ENCODE measurements around the gene HPSE2. TPM values are rescaled to one million over a fixed set of nuclear protein-coding genes. Genes with fewer than 3 reads are reported as not detected.

The HPSE2 gene
- total RNA-seq, 2 experiments from 2014 or later, result not detected

DNA sequence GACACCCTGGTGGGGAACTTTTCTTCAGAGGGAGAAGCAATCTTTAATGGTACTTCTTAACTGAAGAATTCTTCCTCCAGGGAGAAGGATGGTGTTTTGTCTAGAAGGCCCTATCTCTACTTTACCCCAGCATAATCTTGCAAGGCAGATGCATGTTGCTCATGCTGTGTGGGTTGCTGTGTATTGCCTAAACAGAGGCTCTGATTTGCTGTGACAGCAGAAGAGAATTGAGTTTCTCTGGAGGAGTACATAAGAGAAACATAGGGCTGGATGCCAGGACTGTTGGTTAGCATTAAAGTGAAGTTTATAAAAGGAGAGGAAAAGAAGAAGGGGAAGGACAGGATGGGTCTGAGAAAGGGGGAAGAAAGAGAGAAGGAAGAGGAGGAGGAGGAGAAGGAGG lies 540.8 kb downstream of the HPSE2 start:
- Mint-ChIP-seq H3K27me3 (peaks cover 11% of the 10 kb centered on the region), H3K9me3 (no peaks in the 10 kb centered on the region), H3K36me3 (no peaks in the 10 kb centered on the region), H3K27ac (no peak overlapping the region), H3K4me1 (no peaks in the 10 kb centered on the region), H3K4me3 (no peak overlapping the region)
- no peak for DNase-seq

DNA sequence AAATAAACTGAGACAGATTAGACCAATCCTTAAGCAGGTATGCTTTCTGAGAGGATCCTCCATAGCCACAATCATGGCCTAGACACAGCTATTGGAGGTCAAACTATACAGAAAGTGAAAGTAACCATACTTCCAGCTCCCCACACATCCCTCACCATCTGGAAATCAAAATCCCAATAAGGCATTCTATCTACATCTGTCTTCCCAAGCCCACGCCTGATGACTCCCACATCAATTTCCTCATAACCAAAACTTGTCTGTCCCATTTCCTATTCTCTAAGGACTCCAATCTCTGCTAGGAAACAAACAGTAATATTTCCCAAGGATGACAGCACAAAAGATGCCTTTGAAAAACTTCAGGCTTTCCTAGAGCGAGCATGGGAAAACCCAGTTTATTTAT lies 541.6 kb downstream of the HPSE2 start:
- no peak for DNase-seq
- no peaks in the 10 kb centered on the region for H3K36me3 Mint-ChIP-seq
- H3K4me3 Mint-ChIP-seq, result no peak overlapping the region
- H3K4me1 Mint-ChIP-seq, result no peaks in the 10 kb centered on the region
- peaks cover 3% of the 10 kb centered on the region for H3K9me3 Mint-ChIP-seq
- H3K27me3 Mint-ChIP-seq, result peaks cover 14% of the 10 kb centered on the region
- H3K27ac Mint-ChIP-seq, result no peak overlapping the region

DNA sequence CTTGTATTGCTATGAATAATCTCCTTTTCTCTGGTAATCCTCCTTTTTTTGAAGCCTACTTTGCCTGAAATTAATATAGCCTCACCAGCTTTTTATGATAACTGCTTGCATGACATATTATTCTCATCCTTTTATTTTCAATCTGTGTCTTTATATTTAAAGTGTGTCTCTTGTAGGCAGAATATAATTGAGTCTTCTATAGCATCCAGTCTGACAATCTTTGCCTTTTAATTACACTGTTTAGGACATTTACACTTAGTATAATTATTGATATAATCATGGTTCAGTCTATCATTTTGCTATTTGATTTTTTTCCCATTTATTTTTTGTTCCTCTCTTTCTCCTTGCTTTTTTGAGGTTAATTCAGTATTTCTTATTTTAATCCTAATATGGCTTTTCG lies 548.0 kb downstream of the HPSE2 start:
- H3K4me3 Mint-ChIP-seq, result no peak overlapping the region
- H3K27ac Mint-ChIP-seq, result no peak overlapping the region
- H3K9me3 Mint-ChIP-seq, result peaks cover 14% of the 10 kb centered on the region
- H3K27me3 Mint-ChIP-seq, result peaks cover 15% of the 10 kb centered on the region
- no peaks in the 10 kb centered on the region for H3K36me3 Mint-ChIP-seq
- no peak for DNase-seq
- no peaks in the 10 kb centered on the region for H3K4me1 Mint-ChIP-seq

DNA sequence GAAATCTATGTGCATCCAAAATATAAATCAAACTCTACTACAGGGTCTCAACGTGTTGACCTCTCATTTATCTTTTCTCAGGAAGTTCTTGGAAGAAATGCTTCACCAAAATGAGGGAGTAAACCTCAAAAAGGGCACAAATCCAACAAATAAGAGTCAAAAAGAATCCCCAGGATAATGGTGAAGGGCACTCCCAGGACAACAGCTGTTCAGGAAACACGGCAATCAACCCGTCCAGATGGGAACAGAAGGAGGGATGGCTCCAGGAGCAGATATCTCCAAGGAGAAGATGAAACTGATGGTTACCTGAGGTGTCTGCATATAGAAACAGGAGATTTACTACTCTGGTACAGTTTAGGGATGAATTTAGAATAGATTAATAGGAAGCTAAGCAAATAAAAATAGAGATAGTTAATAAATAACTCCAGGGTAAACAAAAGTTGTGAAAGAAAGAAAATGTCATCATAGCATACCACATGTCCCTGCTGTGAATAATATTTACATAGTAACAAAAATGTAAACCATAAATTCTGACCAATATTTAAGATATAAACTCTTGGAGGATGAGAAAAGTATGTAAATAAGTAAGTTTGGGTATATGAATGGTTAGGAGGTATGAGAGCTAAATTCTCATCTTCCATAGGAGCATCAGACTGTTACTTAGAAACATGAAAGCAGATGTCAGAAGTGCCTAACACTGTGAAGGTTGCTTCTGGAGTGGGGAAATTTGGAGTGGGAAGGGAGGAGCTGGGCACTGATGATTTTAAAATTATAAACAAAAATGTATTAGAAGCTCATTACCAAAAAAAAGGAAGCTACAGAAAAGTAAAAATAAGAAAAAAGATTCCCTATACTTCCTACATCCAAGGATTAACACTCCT lies 551.4 kb downstream of the HPSE2 start:
- peaks cover 14% of the 10 kb centered on the region for H3K9me3 Mint-ChIP-seq

DNA sequence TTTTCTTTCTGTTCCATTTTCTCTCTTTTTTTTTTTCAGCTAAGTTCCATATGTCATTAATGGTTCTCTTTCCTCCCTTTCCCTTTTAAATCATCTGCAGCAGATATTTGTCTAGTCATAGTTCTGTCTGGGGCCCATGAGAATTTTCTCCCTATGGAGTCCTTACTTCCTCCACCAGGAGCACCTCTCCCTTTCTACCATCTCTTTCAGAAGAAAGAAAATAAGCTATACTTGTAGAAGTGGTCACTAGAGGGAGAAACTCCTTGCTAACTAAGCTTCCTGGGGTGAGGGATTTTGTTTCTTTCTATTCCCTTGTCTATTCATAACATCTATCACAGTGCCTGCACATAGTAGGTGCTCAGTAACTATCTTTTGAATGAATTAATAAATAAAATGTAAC lies 558.8 kb downstream of the HPSE2 start:
- H3K9me3 Mint-ChIP-seq, result no peaks in the 10 kb centered on the region
- peaks cover 24% of the 10 kb centered on the region for H3K27me3 Mint-ChIP-seq
- no peaks in the 10 kb centered on the region for H3K4me1 Mint-ChIP-seq
- no peak for DNase-seq
- H3K36me3 Mint-ChIP-seq, result no peaks in the 10 kb centered on the region
- H3K4me3 Mint-ChIP-seq, result no peak overlapping the region
- no peak overlapping the region for H3K27ac Mint-ChIP-seq

More for the DNA sequence above, 551.4 kb downstream of the HPSE2 start:
- Mint-ChIP-seq H3K4me3 (no peak overlapping the region), H3K4me1 (no peaks in the 10 kb centered on the region), H3K36me3 (no peaks in the 10 kb centered on the region), H3K27ac (no peak overlapping the region), H3K27me3 (peaks cover 17% of the 10 kb centered on the region)
- no peak for DNase-seq

DNA sequence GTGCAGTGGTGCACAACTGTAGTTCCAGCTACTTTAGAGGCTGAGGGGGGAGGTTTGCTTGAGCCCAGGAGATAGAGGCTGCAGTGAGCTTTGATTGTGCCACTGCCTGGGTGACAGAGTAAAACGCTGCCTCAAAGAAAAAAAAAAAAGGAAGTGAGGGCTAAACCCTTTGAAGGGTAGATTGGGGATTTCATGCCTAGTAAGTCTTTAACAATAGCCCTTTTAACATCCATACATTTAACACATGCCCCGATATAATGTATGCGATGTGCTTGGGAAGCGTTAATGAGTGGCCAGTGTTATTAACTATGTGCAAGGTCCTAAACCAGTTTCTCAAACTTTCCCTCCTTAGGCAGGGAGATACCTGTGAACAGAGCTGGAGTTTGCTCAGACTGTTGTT lies 559.8 kb downstream of the HPSE2 start:
- no peak overlapping the region for H3K4me3 Mint-ChIP-seq
- H3K4me1 Mint-ChIP-seq, result no peaks in the 10 kb centered on the region
- no peak overlapping the region for H3K27ac Mint-ChIP-seq
- peaks cover 22% of the 10 kb centered on the region for H3K27me3 Mint-ChIP-seq
- H3K36me3 Mint-ChIP-seq, result no peaks in the 10 kb centered on the region
- no peak for DNase-seq
- H3K9me3 Mint-ChIP-seq, result no peaks in the 10 kb centered on the region

DNA sequence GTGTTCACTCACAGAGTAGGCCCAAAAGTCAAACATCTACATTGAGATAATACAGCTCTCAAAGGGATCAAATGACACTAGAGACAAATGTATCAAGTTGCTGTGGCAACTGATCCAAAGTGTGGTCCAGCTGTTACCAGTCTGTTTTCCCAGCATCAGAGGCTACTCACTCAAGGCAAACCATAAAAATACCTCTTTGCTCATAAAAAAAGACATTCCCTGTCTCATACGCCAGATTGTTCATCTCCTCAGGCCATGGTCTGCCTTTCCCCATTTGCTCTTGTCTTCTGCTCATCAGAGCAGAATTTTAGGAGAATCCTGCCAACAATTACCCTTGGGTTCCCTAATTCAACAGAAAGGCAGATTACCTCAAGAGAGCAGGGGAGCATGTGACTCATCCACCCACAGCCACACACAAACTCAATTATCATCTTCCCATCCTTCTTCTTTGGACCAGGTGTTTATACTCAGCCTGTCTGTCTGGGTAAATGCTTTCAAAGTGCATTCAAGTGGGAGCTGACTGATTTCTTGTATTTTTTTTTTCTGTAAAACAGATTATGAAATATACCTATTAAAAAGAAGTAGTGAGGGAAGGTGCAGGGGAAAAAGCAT lies 562.4 kb downstream of the HPSE2 start:
- no peak overlapping the region for H3K27ac Mint-ChIP-seq
- no peaks in the 10 kb centered on the region for H3K9me3 Mint-ChIP-seq
- H3K4me1 Mint-ChIP-seq, result no peaks in the 10 kb centered on the region
- H3K4me3 Mint-ChIP-seq, result no peak overlapping the region
- H3K27me3 Mint-ChIP-seq, result peaks cover 22% of the 10 kb centered on the region
- no peaks in the 10 kb centered on the region for H3K36me3 Mint-ChIP-seq
- no peak for DNase-seq

DNA sequence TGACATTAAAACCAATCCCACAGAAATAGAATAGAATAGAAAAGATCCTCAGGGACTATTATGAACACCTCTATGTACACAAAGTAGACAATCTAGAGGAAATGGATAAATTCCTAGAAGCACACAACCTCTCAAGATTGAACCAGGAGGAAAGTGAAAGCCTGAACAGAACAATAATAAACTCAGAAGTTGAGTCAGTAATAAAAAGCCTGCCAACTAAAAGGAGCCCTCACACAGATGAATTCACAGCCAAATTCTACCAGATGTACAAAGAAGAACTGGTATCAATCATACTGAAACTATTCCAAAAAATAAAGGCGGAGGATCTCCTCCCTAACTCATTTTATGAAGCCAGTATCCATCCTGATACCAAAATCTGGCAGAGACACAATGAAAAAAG lies 568.6 kb downstream of the HPSE2 start:
- Mint-ChIP-seq H3K27me3 (peaks cover 16% of the 10 kb centered on the region), H3K36me3 (no peaks in the 10 kb centered on the region), H3K4me1 (no peaks in the 10 kb centered on the region), H3K27ac (no peak overlapping the region), H3K9me3 (peaks cover 11% of the 10 kb centered on the region), H3K4me3 (no peak overlapping the region)
- DNase-seq, result no peak

DNA sequence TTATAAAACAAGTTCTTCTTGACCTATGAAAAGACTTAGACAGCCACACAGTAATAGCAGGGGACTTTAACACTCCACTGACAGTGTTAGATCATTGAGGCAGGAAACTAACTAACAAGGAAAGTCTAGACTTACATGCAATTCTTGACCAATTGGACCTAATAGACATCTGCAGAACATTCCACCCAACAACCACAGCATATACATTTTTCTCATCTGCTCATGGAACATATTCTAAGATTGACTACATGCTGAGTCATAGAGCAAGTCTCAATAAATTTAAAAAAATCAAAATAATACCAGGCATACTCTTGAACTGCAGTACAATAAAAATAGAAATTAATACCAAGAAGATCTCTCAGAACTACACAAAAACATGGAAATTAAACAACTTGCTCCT lies 569.4 kb downstream of the HPSE2 start:
- no peak overlapping the region for H3K4me3 Mint-ChIP-seq
- no peaks in the 10 kb centered on the region for H3K4me1 Mint-ChIP-seq
- no peak overlapping the region for H3K27ac Mint-ChIP-seq
- H3K36me3 Mint-ChIP-seq, result no peaks in the 10 kb centered on the region
- H3K9me3 Mint-ChIP-seq, result peaks cover 11% of the 10 kb centered on the region
- DNase-seq, result no peak
- peaks cover 16% of the 10 kb centered on the region for H3K27me3 Mint-ChIP-seq

DNA sequence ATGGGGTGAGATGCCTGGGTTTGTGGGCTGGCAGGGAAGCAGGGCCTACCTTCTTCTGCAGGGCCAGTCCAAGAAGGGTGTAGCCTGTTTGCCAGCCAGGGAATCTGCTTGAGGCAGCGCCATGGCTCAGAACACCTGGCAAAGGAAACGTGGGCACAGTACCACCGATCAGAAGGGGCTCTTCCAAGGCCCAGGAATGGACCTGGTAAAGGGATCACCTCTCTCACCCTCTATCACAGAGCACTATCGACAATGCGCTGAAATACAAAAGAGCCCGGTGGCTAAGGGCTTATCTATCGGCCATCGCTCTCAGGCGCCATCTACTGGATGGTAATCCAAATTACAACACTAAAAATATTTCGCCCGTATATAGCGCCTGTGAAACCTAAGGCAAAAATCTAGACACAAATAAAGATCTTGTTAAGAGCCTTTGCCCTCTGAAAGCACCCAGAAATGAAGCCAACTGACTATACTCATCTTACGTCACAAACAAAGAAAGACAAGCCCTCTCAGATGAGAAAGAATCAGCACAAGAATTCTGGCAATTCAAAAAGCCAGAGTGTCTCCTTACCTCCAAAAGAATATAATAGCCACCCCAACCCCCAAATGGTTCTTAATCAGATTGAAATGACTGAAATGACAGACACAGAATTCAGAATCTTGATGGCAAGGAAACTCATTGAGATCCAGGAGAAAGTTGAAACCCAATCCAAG lies 571.2 kb downstream of the HPSE2 start:
- H3K4me3 Mint-ChIP-seq, result no peak overlapping the region
- H3K4me1 Mint-ChIP-seq, result no peaks in the 10 kb centered on the region
- peak; percentile 9 for DNase-seq
- no peak overlapping the region for H3K27ac Mint-ChIP-seq
- H3K36me3 Mint-ChIP-seq, result no peaks in the 10 kb centered on the region
- H3K27me3 Mint-ChIP-seq, result peaks cover 16% of the 10 kb centered on the region
- H3K9me3 Mint-ChIP-seq, result peaks cover 11% of the 10 kb centered on the region

DNA sequence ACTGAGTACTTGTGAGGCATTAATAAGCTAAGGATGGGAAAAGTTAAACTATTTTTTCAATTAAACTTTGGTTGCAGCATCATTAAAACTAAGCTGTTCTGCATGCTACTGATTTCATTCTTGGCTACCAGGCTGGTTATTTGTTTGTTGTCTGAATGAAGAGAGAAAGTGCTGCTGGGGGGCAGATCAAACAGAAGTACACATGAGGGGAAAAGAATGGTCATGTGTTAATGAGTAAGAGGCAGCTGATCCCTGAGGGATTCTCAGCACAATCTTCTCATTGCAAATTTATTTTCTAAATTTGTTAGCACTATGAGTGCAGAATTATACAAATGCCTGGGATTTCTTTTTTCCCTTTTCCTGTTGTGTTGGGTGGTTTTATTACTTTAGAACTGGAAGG lies 575.7 kb downstream of the HPSE2 start:
- Mint-ChIP-seq H3K9me3 (peaks cover 4% of the 10 kb centered on the region), H3K4me3 (no peak overlapping the region), H3K36me3 (no peaks in the 10 kb centered on the region), H3K27ac (no peak overlapping the region), H3K4me1 (no peaks in the 10 kb centered on the region), H3K27me3 (peaks cover 17% of the 10 kb centered on the region)
- DNase-seq, result no peak

DNA sequence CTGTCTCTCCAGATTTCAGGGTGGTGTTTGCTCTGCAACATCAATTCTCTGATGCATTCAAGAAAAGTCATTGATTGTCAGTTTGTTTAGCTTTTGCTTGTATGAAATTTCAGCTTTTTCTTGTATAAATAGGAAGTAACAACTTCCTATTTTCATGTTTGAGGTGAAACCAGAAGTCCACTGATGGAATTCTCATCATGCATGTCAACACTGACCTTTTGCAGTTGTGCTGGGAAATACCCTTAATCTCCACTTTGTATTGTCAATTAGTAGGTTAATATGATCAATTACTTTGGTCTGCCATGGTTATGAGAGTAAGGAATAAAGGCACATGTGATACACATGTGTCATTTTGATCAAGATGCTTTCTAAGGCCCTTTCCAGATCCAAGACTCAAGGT lies 580.2 kb downstream of the HPSE2 start:
- Mint-ChIP-seq H3K36me3 (no peaks in the 10 kb centered on the region), H3K27me3 (peaks cover 24% of the 10 kb centered on the region), H3K4me3 (no peak overlapping the region), H3K9me3 (no peaks in the 10 kb centered on the region), H3K4me1 (no peaks in the 10 kb centered on the region), H3K27ac (no peak overlapping the region)
- no peak for DNase-seq

DNA sequence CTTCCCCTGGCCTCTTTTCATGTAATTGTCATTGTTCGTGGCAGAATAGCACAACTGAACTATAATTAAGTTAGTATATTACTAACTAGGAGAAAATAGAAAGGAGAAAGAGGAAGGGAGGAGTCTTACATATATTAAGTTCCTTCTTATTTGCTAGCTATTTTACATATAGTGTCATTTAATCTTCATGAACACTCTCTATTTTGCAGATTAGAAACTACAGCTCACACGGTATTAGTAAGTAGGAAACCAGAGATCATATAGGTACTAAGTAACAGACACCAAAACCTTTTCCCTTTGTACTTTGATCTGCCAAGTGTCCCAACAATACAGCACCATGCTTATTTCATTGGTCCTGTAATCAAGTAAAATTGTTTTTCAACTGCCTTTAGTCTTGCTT lies 586.5 kb downstream of the HPSE2 start:
- no peak overlapping the region for H3K27ac Mint-ChIP-seq
- no peak overlapping the region for H3K4me3 Mint-ChIP-seq
- DNase-seq, result no peak
- H3K4me1 Mint-ChIP-seq, result no peaks in the 10 kb centered on the region
- H3K27me3 Mint-ChIP-seq, result peaks cover 21% of the 10 kb centered on the region
- no peaks in the 10 kb centered on the region for H3K36me3 Mint-ChIP-seq
- H3K9me3 Mint-ChIP-seq, result no peaks in the 10 kb centered on the region

DNA sequence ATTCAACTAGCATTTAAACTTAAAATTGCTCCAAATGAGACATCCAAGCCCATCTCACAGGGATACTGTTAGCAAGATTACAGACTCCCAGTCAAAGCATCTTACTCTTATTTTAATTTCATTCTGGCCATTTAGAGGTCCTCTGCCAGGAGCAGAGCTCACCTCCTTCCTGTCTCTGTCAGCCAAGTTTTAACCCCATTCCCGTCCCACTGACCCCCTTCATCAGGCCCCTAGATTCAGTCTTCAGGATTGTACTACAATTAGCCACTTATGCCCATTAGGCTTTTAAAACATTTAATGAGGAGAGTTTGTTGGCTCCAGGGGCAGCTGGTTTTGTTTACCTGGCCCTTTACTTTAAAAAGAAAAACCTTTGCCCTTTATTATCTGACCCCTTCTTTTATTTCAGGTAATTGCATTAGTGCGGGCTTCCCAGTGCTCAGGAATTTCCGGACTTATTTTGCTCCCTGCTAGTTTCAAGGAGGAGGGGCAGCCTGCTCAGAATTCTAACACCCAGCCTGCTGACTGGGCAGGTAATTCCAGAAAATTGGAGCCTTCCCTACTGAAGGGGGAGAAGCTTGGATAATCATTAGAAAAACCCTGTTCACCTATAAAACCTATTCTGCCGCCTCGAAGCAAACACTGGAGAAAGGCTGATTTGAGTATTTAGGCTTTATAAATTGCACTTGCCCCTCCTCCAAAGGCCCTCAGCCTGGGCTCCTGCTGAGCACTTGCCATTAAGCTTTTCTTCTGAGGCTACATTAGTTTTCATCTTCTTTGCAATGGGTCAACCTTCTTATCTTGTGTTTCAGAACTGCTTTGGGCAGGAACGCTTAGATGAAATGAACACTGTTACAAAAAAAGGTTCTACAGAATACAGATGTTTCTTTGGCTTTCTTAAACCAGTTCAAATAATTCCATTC lies 588.4 kb downstream of the HPSE2 start:
- H3K27me3 Mint-ChIP-seq, result peaks cover 16% of the 10 kb centered on the region

DNA sequence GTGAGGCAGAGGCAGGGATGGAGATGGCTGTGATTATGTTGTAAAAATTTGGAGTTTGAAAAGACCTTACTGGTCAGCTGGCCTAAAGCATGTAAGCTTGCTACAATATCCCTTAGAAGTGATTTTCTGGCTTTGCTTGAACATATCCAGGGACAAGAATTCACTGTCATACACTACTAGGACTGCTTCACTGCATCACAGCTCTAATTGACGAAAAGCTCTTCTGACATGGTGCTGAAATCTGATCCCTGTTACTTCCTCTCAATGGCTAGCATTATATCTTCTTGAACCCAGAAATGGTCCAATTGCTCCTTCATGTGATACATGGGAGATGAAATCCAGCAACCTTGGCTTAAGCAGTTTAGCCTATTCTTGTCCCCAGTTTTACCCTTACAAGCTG lies 591.2 kb downstream of the HPSE2 start:
- Mint-ChIP-seq H3K36me3 (no peaks in the 10 kb centered on the region), H3K27me3 (peaks cover 16% of the 10 kb centered on the region), H3K4me3 (no peak overlapping the region), H3K4me1 (no peaks in the 10 kb centered on the region), H3K27ac (no peak overlapping the region), H3K9me3 (no peaks in the 10 kb centered on the region)
- DNase-seq, result no peak

More for the DNA sequence above, 588.4 kb downstream of the HPSE2 start:
- H3K9me3 Mint-ChIP-seq, result no peaks in the 10 kb centered on the region
- H3K4me3 Mint-ChIP-seq, result no peak overlapping the region
- DNase-seq, result no peak
- H3K4me1 Mint-ChIP-seq, result no peaks in the 10 kb centered on the region
- no peaks in the 10 kb centered on the region for H3K36me3 Mint-ChIP-seq
- no peak overlapping the region for H3K27ac Mint-ChIP-seq

All from activated naive CD8-positive, alpha-beta T cell treated with anti-CD3 and anti-CD28 coated beads for 36 hours (primary cell).